Stimulated activated CD4-positive, alpha-beta T cell treated with anti-CD3 and anti-CD28 coated beads, Interleukin-1b, Interleukin-23, amount 100 ng/mL, for 24 hours (primary cell): Measurements from ENCODE around the gene DLAT.
"Not testable (repeated sequence)": the region's sequence is repeated elsewhere in the genome, so short reads cannot be mapped to it uniquely, and the experiment has no call there.

ENCODE experiments used
- DNase-seq, 4 experiments: peaks; one replicate each; pipeline ENCODE4 v3.0.0-alpha.2; 2020; ENCODE audit warnings: low read depth in 4 of 4, low spot score in 1 of 4

The DLAT gene

DNA sequence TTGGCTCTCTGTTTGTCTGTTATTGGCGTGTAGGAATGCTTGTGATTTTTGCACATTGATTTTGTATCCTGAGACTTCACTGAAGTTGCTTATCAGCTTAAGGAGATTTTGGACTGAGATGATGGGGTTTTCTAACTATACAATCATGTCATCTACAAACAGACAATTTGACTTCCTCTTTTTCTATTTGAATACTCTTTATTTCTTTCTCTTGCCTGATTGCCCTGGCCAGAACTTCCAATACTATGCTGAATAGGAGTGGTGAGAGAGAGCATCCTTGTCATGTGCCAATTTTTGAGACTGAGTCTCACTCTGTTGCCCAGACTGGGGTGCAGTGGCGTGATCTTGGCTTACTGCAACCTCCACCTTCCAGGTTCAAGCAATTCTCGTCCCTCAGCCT is 23.0 kb downstream of the DLAT start:
- not testable (repeated sequence) for DNase-seq

DNA sequence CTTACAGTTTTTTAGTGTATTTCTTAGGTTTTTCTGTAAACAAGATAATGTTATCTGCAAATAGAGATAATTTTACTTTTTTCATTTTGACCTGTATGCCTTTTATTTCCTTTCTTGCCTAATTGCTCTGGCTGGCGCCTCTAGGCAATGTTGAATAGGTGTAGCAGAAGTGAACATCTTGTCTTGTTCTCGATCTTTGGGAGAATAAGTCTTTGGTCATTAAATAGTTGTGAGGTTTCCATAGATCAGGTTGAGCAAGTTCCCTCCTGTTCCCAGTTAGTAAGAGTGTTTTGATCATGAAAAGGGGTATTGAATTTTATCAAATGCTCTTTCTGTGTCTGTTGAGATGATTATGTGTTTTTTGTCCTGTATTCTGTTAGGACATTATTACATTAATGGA is 24.6 kb downstream of the DLAT start:
- no peak for DNase-seq

DNA sequence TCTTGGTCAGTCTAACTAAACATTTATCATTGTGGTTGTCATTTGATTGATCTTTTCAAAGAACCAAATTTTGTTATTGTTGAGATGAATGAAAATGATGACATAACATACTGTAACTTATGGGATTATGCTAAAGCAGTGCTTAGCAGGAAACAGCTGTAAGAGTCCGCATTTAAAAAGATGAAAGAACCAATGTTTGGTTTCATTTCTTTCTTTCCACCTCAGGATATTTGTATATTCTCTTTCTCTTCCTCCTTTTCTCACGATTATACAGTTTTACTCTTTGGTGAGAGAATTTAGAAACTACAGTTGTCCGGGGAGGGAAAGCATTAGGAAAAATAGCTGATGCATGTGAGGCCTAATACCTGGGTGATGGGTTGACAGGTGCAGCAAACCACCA is 25.5 kb downstream of the DLAT start:
- DNase-seq: no peak

DNA sequence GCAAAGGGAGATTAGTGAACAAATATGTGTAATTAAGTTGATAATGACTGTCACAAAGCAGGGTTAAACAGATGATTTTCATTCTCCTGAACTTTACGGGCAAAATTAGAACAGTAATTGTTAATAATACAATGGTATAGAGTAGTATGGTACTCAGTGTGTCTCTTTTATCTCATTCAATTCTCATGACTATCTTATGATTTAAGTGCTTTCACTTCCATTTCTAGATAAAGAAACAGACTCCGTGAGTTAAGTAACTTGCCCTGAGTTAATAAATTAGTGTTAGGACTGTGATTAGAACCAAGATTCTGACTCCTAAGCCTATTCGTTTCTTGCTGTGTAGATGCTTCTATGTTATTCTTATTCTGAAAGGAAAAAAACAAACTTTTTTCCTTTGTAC is 26.6 kb downstream of the DLAT start:
- no peak for DNase-seq

DNA sequence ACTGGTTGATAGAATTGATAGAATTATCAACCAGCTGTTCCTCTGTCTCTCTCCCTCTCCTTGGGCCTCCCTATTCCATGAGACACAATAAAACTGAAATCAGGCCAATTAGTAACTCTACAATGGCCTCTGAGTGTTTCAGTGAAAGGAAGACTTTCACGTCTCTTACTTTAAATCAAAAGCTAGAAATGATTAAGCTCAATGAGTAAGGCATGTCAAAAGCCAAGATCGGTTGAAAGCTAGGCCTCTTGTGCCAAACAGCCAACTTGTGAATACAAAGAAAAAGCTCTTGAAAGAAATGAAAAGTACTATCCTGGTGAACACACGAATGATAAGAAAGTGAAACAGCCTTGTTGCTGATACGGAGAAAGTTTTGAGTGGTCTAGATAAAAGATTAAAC is 32.0 kb downstream of the DLAT start:
- no peak for DNase-seq

DNA sequence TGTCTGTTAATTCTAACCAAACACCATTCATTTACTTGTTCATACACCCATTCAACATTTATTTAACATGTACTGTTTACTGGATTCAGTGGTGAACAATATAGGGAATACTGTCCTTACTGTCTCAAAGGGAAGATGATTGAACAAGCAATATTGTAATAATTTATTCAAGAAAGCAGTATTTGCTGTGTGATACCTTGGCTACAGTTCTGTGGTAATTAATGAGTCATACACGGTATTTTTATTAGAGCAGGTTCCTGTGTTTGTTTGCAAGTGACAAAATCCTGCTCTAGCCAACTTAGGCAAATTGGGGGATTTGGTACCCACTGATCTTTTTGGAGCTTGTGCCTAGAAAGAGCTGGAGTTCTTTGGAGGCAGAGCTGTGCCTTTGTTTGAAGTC is 32.9 kb downstream of the DLAT start:
- DNase-seq: no peak

DNA sequence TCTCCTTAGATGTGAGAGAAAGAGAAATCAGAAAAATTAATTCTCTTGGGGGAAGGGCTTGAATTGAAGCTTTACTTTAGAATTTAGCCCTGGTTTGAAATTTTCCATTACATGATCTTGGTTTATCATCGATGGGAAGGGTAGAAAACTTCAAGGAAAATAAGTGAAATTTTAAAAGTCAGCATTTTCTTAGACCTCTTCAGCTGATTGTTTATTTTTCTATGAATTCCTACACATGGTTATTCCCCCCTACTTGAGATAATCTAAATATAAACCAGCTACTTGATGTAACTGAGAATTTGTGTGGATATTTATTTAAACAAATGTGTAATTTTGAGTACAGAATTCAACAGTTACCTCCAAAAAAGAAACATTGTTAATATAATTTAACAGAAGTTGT is 37.7 kb downstream of the DLAT start:
- no peak for DNase-seq

DNA sequence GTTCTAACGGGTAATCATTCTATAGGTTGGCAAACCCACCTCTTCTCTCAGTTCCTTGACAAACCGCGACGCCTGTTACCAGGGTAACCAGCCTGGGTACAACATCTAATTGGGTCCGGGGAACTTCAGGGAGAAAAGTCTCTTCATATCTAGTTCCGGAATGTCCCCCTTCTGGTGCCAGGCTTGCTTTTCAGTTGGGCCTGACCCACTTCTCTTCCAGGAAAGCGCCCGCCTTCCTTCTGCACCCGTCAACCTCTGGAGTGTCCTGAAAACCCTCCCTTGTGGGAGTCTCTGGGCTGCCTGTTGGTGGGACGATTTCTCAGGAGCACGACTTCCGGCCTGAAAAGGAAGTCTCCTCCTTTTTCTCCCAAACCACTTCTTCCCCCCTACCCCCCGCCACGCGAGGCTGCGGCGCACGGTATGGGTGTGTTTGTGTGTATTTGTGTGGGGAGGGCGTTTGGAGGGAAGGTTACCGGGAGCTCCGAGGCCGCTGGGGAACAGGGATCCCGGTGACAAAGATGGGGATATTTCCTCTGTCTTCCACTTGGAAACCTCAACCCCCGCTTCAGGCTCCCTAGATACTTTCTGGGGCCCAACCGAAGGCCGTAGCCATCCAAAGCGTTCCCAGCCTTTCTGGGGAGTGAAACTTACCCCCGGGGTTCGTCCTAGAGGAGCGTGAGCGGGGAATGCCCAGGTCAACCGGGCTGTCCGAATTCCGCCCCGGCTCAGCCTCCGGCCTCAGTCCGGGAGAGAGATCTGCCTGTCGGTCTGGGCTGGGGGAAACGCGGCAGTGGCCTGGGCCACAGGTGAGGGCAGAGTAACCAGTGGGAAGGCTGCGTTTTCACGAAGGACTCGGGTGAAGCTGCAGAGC is 49.0 kb downstream of the DLAT start, which contains the start of the genes NKAPD1 and PIH1D2:
Gene NKAPD1 (plus strand): TSS at position 359 of the 871 bp plus-strand sequence. CDS start 1,276 bp downstream, outside the sequence.
Gene PIH1D2 (minus strand): TSS at position 77 of the 871 bp plus-strand sequence. CDS start 843 bp downstream, outside the sequence.
- DNase-seq: peak; percentile 50 to 65 (median 63)

DNA sequence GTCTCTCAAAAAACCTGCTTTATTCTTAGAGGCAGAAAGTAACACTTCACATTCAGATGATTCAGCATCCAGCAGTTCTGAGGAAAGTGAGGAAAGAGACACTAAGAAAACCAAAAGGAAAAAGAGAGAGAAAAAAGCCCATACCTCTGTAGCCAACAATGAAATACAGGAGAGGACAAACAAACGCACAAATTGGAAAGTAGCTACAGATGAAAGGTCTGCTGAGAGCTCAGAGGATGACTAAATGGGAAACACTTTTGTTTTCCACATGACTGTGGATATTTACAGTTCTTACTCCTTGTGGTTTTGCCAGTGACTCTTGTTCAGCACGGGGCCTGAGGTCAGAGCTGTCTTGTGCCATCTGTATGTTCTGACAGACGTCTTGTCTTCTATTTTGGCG is 57.5 kb downstream of the DLAT start:
- peak in 1 of 4 experiments; percentile 22 for DNase-seq

DNA sequence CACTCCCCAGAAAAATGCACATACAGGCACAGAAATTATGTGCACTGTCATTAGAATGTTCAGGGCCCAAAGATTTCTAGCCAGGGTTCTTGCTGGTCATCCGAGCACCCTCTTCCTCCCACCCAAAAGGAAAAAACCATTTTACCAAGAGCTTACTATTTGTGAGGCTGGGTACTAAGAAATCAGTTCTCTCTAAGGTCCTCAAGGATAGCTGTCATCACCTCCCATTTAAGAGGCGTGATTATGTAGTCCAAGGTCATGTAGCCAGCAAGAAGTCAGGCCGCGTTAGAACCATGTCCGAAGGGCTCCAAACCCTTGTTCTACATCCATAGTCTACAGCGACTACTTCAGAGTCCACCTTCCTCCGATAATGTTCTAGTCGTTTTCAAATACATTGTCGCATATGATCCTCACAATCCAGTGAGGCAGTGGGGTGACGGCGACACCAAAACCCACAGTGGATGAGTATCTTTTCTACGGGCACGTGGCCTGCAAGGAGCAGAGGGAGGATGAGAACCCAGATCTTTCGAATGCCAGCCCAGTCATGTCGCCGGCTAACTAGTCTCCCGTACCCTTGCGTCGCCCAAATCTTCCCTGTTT is 60.7 kb downstream of the DLAT start:
- peak in 3 of 4 experiments; percentile 13 to 36 (median 35) for DNase-seq

DNA sequence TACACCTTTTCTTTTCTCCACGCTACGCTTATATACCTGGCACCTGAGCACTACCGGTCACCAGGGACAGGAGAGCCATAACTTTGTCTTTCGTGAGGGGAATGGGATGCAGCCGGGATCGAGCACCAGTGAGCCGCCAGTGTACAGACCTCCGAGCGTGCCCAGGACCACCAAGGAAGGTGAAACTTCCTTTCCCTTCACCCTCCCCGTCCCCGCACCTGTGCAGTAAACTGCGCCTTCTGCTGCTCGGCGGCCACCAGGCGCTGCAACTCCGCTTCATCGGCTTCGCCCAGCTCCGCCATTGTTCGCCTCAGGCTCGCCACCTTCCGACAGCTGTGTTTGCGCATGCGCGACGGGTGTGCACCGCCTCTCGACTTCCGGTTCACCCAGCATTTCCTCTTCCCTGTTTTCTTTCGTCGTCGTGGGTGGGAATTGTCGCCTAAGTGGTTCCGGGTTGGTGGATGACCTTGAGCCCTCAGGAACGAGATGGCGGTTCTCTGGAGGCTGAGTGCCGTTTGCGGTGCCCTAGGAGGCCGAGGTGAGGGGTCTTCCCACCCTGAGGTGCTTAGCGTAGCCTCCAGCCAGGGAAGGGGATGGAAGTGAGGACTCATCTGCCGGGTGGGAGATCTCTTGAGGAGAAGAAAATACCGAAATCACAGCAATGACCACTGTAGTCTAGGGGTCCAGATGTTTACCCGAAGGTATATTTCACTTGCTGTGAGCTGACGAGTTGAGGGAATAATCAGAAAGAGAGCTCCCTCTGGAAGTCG is 61.4 kb downstream of the DLAT start, which contains the start of the genes SDHD and TIMM8B:
Gene SDHD (plus strand): TSS at position 452 of the 770 bp plus-strand sequence. CDS start 35 bp downstream, at position 487.
Gene TIMM8B (minus strand): TSS at position 335 of the 770 bp plus-strand sequence. CDS start 33 bp downstream, at position 302.
- DNase-seq: peak; percentile 77 to 90 (median 90)

DNA sequence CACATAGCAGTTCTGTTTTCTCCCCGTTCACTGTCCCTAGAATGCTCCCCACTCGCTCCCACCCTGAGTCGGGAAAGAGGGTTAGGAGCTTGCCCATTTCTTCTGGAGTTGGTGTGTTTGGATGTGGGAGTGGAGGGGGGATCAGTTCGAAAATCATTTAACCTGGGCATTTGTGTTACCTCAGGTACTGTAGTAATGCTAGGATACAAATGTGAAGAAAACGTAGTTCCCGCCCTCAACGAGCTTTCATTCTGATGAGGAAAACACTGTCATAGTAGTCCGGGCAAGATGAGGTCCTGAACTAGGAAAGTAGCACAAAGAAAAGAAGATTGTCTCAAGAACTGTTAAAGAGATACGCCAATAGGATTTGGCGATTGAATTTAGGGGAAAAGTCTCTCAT is 62.0 kb downstream of the DLAT start:
- DNase-seq: no peak

DNA sequence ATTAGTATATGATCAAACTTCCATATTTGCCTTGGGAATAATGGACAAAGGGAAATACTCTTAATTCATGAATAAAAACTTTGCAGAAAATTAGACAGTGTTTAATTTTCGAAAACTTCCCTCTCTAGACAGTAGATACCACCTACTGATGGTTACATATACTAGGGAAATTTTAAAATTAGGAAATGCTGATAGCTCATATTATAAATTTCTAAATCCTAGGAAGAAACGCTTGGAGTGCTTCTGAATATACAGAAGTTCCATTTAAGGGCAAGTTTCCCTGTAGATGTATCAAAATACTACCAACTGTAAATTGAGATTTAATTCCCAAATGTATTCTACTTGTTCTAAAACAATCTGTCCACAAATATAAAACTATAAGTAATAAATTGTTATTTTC is 70.1 kb downstream of the DLAT start:
- DNase-seq: not testable (repeated sequence)

DNA sequence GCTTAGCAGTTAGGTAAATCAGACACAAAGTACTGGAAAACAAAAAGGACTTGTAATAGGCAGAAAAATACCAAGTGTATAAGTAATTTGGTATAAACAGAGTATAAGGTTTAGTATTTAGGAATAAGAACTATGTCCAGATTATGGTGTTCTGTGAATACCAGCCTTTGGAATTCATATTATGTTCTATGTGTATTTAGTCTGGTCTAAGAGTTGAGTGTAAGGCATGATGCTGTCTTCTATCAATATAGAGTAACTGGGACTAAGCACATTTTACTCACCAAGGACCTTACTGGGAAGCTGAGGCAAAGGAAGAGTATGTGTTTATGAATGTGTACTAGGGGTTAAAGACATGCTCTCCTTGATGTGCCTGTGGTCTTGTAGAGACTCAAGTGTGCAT is 71.0 kb downstream of the DLAT start:
- DNase-seq: no peak

DNA sequence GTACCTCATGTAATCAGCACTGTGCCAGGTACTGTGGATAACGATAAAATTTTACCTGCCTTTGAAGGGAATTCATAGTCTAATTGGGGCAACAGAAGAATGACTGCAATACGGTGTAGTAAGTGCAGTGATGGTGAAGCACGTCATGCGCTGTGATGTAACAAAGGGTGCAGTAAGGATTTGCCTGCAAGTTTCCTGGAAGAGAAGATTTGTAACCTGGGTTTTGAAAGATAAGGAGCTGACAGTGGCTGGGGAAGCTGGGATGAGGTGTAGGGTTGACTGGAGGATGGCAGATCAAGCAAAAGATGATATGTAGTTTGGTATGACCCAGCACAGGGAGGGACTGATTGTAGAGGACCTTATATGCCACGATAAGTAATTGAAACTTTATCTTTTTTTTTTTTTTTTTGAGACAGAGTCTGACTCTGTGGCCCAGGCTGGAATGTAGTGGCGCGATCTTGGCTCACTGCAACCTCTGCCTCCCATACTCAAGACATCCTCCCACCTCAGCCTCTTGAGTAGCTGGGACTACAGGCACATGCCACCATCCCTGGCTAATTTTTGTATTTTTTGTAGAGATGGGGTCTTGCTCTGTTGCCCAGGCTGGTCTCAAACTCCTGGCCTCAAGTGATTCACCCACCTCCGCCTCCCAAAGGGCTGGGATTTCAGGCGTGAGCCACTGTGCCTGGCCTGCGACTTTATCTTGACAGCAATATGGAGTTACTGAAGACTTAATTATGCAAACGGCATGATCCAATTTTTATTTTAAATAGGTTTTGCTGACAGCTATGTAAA is 72.7 kb downstream of the DLAT start:
- DNase-seq: no peak

DNA sequence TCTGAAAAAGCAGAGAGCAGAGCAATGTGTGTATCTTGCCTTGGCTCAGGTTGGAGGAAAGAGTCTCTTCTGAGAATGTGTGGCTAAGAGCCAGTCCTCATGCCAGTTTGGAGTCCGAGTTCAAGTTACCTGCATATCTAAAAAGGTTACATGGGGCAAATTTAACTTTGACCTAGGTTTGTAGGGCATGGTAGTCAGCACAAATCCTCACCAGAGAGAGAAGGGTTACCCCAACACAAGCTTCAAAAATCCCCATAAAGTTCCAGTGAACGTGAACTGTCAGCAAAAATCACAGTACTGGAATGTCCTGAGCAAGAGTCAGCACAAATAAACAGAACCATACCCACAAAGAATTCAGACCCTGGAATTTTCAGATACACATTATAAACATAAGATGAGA is 75.3 kb downstream of the DLAT start:
- no peak for DNase-seq

DNA sequence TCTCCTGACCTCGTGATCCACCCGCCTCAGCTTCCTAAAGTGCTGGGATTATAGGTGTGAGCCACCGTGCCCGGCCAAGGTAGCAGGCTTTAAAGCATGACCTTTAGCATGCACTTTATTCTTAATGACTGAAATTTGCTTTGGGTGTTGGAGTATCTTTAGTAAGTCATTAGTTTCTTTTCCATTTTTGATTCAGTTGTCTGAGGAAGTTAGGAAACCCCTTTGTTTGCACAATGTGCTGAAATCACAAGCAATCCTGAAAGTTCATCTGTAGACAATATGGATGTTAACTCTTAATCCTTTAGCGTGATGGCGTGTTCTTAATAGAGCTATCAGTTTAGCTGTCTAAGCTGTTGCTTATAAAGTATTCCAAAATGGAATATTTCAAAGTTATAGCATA is 78.2 kb downstream of the DLAT start:
- no peak for DNase-seq

DNA sequence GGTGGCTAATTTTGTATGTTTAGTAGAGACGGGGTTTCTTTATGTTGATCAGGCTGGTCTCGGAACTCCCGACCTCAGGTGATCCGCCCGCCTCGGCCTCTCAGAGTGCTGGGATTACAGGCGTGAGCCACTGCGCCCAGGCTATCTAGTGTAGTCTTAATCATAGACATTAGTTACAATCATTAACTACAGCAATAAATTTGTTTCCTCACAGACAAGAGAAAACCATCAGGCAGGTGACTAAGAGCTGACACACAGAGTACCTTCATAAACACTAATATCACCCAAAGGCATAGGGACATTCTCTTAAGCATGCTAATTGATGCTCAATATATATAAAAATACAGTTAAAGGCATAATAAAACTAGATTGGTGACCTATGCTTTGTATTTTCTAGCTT is 80.9 kb downstream of the DLAT start:
- DNase-seq: no peak
